ENCODE measurements around the gene CLDN20.
A peak's percentile ranks its signal among the peaks of the same experiment; 100 is the strongest.

The CLDN20 gene

DNA sequence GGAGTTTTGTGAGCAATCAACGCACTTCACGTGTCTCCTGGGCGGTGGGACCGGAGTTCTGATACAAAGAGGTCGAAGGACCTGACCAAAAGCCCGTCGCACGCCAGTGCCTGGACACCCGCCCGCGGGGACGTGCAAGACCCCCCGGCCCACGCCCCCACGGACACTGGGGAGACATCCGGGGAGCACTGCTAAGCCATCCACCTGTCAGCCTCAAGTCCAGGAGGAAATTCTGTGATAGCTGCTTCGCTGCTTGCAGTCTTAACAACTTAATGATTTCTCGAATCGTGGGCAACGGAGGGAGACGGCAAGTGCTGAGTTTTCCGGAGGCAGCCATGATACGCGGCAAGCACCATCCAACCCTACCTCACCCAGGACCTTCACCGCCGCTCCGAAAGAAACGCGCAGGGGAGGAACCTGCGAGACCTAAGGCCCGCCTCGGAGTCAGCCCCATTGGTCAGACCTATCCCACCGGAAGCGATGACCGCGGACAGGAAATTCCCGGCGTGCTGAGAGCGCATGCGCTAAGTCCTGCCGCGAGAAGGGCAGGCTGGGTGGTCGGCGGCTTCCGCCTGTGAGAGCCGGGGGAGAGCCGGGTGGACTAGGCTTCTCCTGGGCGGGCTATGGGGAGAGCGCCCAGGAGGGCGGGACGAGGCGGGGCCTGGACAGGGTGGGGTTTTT lies 50.4 kb downstream of the CLDN20 start, which contains the start of gene TFB1M:
Gene TFB1M, minus strand, starts transcription at position 393 of the 681 bp plus-strand sequence. Its CDS starts 56 bp downstream, at position 337.
- DNase-seq, result peak; percentile 99

GRCh38 chr6:155314773-155315515 lies 51.1 kb downstream of the CLDN20 start:
- DNase-seq, result peak; percentile 92

- no peak for DNase-seq
Measured at GRCh38 chr6:155315516-155315871, 51.7 kb downstream of the CLDN20 start.

DNA sequence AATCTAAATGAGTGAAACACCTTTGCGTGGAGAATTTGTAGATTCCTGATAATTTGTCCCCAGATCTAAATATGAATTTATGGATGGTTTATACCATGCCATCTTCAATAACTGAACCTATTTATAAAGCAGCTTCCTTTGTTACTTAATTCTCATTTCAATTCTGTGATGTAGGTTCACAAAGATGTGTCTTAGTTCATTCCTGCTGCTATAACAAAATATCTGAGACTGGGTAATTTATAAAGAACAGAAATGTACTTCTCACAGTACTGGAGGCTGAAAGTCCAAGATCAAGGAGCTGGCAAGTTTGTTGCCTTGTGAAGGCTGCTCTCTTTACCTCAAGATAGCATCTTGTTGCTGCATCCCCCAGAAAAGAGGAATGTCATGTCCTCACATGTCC lies 52.6 kb downstream of the CLDN20 start:
- DNase-seq, result no peak

DNA sequence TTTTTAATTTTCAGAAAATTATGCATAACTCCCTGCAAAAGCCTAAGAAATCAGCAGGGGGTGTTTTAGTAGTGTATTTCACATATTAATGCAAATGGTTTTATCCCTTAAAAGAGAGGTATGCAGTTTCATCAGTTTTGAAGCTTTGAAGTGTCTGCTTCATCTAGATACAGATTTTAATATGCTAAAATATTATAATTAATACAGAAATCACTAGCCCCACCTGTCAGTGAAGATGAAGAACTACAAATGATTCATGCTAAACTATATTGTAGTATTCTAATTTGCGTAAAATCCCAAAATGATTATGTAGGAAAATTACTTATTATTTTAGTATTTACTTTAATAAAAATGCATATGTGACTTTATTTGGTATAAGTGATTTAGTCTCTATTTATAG lies 53.4 kb downstream of the CLDN20 start:
- no peak for DNase-seq

- no peak for DNase-seq
Measured at GRCh38 chr6:155319902-155320301, 56.1 kb downstream of the CLDN20 start.

GRCh38 chr6:155324172-155324571 lies 60.4 kb downstream of the CLDN20 start:
- no peak for DNase-seq

DNA sequence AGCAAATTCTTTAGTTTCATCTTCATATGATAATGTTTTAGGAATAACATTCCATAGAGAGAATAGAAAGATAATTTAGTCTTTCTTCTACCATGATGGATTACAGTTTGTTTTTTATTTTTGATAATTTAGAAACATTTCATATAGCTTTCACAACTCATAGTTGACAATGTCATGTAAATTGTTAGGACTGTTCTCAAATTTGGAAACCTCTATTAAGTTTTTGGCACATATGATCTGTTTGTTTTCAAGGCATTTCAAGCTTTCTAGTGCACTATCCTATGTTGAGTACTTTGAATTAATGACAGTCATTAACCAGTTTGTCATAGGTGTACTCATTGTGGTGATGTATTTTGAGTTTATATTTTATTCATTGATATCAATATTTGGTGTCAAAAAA lies 61.2 kb downstream of the CLDN20 start:
- no peak for DNase-seq

- DNase-seq, result no peak
Measured at GRCh38 chr6:155325700-155326516, 62.1 kb downstream of the CLDN20 start.

Data from NCI-H2029 treated with DMSO at 0.1 percent for 48 hours (cell line).